Measurements from ENCODE around the gene HNRNPUL1.

The HNRNPUL1 gene

DNA sequence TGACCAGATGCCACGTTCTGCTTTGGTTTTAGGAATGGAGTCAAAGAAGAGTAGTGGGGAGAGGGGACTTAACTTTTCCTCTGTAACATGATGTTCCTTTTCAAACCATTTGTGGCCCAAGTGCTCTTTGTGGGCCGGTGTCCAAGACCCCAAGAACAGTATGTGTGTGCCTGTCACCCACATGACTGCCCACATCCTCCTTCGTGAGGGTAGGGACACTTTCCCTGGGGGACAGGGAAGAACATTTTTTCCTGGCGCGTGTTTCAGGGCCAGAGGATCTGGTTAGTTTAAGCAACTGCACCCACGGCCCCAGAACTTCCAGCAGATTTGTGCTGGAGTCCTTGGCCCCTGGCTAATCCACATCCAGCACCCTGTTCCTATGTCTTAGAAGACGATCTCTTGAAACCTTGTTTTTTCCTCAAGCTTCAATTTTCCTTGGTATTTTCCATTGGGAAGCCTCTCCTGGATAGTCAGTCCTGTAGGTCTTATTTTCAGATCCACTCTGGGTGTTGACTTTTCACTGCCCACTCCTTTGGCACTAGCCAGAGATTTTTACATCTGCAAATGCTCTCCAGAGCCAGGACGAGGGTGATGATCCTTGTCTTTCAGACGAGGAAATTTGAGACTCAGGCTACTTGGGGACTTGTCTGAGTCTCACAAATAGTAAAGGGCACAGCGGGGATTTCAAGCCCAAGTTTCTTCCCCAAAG is 35.0 kb downstream of the HNRNPUL1 start:
- Histone ChIP-seq H3K27ac (ENCODE audit: low read depth, low read length, poor library complexity, severe bottlenecking) (peak overlapping the region; percentile 69), H3F3A (ENCODE audit: insufficient read depth, low read length) (no peaks in the 10 kb centered on the region), H2AFZ (ENCODE audit: low read length) (no peak overlapping the region), H3K27me3 (ENCODE audit: insufficient read depth, low read length) (no peaks in the 10 kb centered on the region), H3K9me3 (ENCODE audit: low read length) (no peaks in the 10 kb centered on the region), H3K4me3 (ENCODE audit: low read depth, low read length, poor library complexity, severe bottlenecking) (no peak overlapping the region), H3K4me1 (ENCODE audit: insufficient read depth, low read length, severe bottlenecking) (peaks cover 54% of the 10 kb centered on the region), H3K36me3 (ENCODE audit: insufficient read depth, low read length) (peaks cover 100% of the 10 kb centered on the region), H3K4me2 (ENCODE audit: low read length) (no peak overlapping the region), H3K79me2 (ENCODE audit: insufficient read depth, low read length) (no peaks in the 10 kb centered on the region), H3K9me2 (ENCODE audit: low read depth, low read length) (no peaks in the 10 kb centered on the region), H4K20me1 (ENCODE audit: insufficient read depth, low read length) (no peaks in the 10 kb centered on the region), H3K9ac (ENCODE audit: low read length) (no peak overlapping the region)
- no peak for TF ChIP-seq EZH2 (IDR thresholded peaks at IDR 0.05; ENCODE audit: borderline replicate concordance, low read length)
- TF ChIP-seq, protein P1, sequence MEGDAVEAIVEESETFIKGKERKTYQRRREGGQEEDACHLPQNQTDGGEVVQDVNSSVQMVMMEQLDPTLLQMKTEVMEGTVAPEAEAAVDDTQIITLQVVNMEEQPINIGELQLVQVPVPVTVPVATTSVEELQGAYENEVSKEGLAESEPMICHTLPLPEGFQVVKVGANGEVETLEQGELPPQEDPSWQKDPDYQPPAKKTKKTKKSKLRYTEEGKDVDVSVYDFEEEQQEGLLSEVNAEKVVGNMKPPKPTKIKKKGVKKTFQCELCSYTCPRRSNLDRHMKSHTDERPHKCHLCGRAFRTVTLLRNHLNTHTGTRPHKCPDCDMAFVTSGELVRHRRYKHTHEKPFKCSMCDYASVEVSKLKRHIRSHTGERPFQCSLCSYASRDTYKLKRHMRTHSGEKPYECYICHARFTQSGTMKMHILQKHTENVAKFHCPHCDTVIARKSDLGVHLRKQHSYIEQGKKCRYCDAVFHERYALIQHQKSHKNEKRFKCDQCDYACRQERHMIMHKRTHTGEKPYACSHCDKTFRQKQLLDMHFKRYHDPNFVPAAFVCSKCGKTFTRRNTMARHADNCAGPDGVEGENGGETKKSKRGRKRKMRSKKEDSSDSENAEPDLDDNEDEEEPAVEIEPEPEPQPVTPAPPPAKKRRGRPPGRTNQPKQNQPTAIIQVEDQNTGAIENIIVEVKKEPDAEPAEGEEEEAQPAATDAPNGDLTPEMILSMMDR (IDR thresholded peaks at IDR 0.05; ENCODE audit: low read length), result no peak

DNA sequence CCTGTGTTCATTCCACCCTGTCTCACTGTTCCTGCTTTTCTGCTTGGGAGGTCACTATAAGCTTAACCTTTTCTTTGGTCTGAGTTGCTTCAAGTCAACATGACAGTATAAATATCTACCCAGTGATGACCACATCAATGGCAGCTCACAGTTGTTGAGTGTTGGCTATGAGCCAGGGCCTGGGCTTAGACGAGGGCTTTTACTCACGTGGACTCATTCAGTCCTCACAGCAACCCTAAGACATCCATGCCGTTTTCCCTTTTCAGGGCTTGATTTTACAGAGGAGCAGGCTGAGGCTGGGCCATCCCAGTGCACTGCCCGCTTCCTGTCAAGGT is 35.5 kb downstream of the HNRNPUL1 start:
- Histone ChIP-seq H3K9ac (ENCODE audit: low read length) (no peak overlapping the region), H3K27me3 (ENCODE audit: insufficient read depth, low read length) (no peaks in the 10 kb centered on the region), H3K27ac (ENCODE audit: low read depth, low read length, poor library complexity, severe bottlenecking) (peak overlapping the region; percentile 50), H3K9me3 (ENCODE audit: low read length) (no peaks in the 10 kb centered on the region), H3K4me2 (ENCODE audit: low read length) (no peak overlapping the region), H4K20me1 (ENCODE audit: insufficient read depth, low read length) (no peaks in the 10 kb centered on the region), H3K4me1 (ENCODE audit: insufficient read depth, low read length, severe bottlenecking) (peaks cover 54% of the 10 kb centered on the region), H3F3A (ENCODE audit: insufficient read depth, low read length) (no peaks in the 10 kb centered on the region), H3K9me2 (ENCODE audit: low read depth, low read length) (no peaks in the 10 kb centered on the region), H3K79me2 (ENCODE audit: insufficient read depth, low read length) (no peaks in the 10 kb centered on the region), H2AFZ (ENCODE audit: low read length) (no peak overlapping the region), H3K4me3 (ENCODE audit: low read depth, low read length, poor library complexity, severe bottlenecking) (no peak overlapping the region), H3K36me3 (ENCODE audit: insufficient read depth, low read length) (peaks cover 100% of the 10 kb centered on the region)
- TF ChIP-seq, protein P1 (IDR thresholded peaks at IDR 0.05; ENCODE audit: low read length), result no peak
- no peak for TF ChIP-seq EZH2 (IDR thresholded peaks at IDR 0.05; ENCODE audit: borderline replicate concordance, low read length)

DNA sequence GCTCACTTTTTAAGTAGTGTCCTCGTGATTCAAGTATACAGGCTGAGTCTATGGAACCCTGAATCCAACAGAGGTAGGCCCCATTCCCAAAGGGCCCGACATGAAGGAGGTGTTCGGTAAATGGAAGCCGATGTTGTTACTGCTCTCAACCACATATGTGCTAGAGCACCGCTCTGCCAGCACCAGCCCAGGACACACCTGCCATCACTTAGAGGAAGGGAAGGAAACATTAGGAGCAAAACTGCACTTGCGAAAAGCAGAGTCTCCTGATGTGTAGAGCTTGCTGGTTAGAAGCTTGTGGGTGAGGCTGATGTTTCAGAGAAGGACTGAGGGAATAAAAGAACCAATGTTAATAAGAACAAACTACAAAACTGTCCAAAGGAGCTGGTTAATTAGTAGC is 36.4 kb downstream of the HNRNPUL1 start:
- Histone ChIP-seq H3K9me2 (ENCODE audit: low read depth, low read length) (no peaks in the 10 kb centered on the region), H2AFZ (ENCODE audit: low read length) (no peak overlapping the region), H3K79me2 (ENCODE audit: insufficient read depth, low read length) (no peaks in the 10 kb centered on the region), H3K36me3 (ENCODE audit: insufficient read depth, low read length) (peaks cover 100% of the 10 kb centered on the region), H3K9ac (ENCODE audit: low read length) (no peak overlapping the region), H3K27ac (ENCODE audit: low read depth, low read length, poor library complexity, severe bottlenecking) (no peak overlapping the region), H3F3A (ENCODE audit: insufficient read depth, low read length) (no peaks in the 10 kb centered on the region), H3K27me3 (ENCODE audit: insufficient read depth, low read length) (no peaks in the 10 kb centered on the region), H3K4me3 (ENCODE audit: low read depth, low read length, poor library complexity, severe bottlenecking) (no peak overlapping the region), H3K4me2 (ENCODE audit: low read length) (no peak overlapping the region), H3K9me3 (ENCODE audit: low read length) (no peaks in the 10 kb centered on the region), H4K20me1 (ENCODE audit: insufficient read depth, low read length) (no peaks in the 10 kb centered on the region), H3K4me1 (ENCODE audit: insufficient read depth, low read length, severe bottlenecking) (peaks cover 48% of the 10 kb centered on the region)
- TF ChIP-seq, protein P1 (IDR thresholded peaks at IDR 0.05; ENCODE audit: low read length), result no peak
- TF ChIP-seq EZH2 (IDR thresholded peaks at IDR 0.05; ENCODE audit: borderline replicate concordance, low read length), result no peak
